ENCODE results near the gene RYR2. TPM values are rescaled to one million over a fixed set of nuclear protein-coding genes. Genes with fewer than 3 reads are reported as not detected.

The RYR2 gene
- total RNA-seq, 1 donor from 2014 or later = 5.4 TPM

GRCh38 chr1:237428809-237429208, 386.8 kb downstream of the RYR2 start:
- H3K36me3 Mint-ChIP-seq (ENCODE audit: low read depth, unreplicated experiment) = no peaks in the 10 kb centered on the region
- H3K4me3 Mint-ChIP-seq (ENCODE audit: unreplicated experiment) = no peak overlapping the region
- no peak for DNase-seq (ENCODE audit: low spot score)
- no peak for TF ChIP-seq CTCF (IDR thresholded peaks at IDR 0.05; ENCODE audit: unreplicated experiment)
- no peaks in the 10 kb centered on the region for H3K9me3 Mint-ChIP-seq (ENCODE audit: unreplicated experiment)
- H3K27ac Mint-ChIP-seq (ENCODE audit: unreplicated experiment) = no peak overlapping the region
- peaks cover 4% of the 10 kb centered on the region for H3K27me3 Mint-ChIP-seq (ENCODE audit: unreplicated experiment)
- H3K4me1 Mint-ChIP-seq (ENCODE audit: unreplicated experiment) = no peaks in the 10 kb centered on the region

DNA sequence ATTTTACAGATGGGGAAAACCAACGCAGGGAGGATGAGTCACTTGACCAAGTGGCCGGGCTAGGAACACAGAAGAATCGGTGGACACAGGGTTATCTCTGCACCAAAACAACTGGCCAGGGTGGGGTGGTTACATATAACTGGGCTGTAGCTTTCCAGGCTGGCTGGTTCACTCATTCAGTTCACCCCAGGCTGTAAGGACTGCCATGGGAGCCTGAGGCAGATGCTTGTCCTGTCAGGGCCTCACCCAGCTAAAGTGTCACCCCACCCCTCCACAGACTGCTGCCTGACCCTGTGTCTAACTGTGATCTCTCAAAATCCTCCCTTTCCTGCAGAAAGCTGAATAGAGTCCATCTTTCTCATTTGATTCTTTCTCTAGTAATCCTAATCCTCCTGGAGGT, 387.3 kb downstream of the RYR2 start:
- no peak for TF ChIP-seq CTCF (IDR thresholded peaks at IDR 0.05; ENCODE audit: unreplicated experiment)
- H3K4me3 Mint-ChIP-seq (ENCODE audit: unreplicated experiment) = no peak overlapping the region
- H3K36me3 Mint-ChIP-seq (ENCODE audit: low read depth, unreplicated experiment) = no peaks in the 10 kb centered on the region
- DNase-seq (ENCODE audit: low spot score) = no peak
- H3K4me1 Mint-ChIP-seq (ENCODE audit: unreplicated experiment) = no peaks in the 10 kb centered on the region
- H3K27me3 Mint-ChIP-seq (ENCODE audit: unreplicated experiment) = peaks cover 4% of the 10 kb centered on the region
- H3K9me3 Mint-ChIP-seq (ENCODE audit: unreplicated experiment) = no peaks in the 10 kb centered on the region
- H3K27ac Mint-ChIP-seq (ENCODE audit: unreplicated experiment) = no peak overlapping the region

GRCh38 chr1:237431448-237431847, 389.5 kb downstream of the RYR2 start:
- no peaks in the 10 kb centered on the region for H3K36me3 Mint-ChIP-seq (ENCODE audit: low read depth, unreplicated experiment)
- no peak overlapping the region for H3K27ac Mint-ChIP-seq (ENCODE audit: unreplicated experiment)
- TF ChIP-seq CTCF (IDR thresholded peaks at IDR 0.05; ENCODE audit: unreplicated experiment) = no peak
- no peaks in the 10 kb centered on the region for H3K9me3 Mint-ChIP-seq (ENCODE audit: unreplicated experiment)
- no peaks in the 10 kb centered on the region for H3K4me1 Mint-ChIP-seq (ENCODE audit: unreplicated experiment)
- DNase-seq (ENCODE audit: low spot score) = no peak
- peaks cover 7% of the 10 kb centered on the region for H3K27me3 Mint-ChIP-seq (ENCODE audit: unreplicated experiment)
- H3K4me3 Mint-ChIP-seq (ENCODE audit: unreplicated experiment) = no peak overlapping the region

GRCh38 chr1:237440346-237440745, 398.4 kb downstream of the RYR2 start:
- DNase-seq (ENCODE audit: low spot score) = no peak
- Mint-ChIP-seq H3K4me3 (ENCODE audit: unreplicated experiment) (no peak overlapping the region), H3K27ac (ENCODE audit: unreplicated experiment) (peak overlapping the region; percentile 6), H3K4me1 (ENCODE audit: unreplicated experiment) (peaks cover 5% of the 10 kb centered on the region), H3K36me3 (ENCODE audit: low read depth, unreplicated experiment) (no peaks in the 10 kb centered on the region), H3K9me3 (ENCODE audit: unreplicated experiment) (no peaks in the 10 kb centered on the region), H3K27me3 (ENCODE audit: unreplicated experiment) (peaks cover 5% of the 10 kb centered on the region)
- TF ChIP-seq CTCF (IDR thresholded peaks at IDR 0.05; ENCODE audit: unreplicated experiment) = no peak

GRCh38 chr1:237444120-237444790, 402.3 kb downstream of the RYR2 start:
- DNase-seq (ENCODE audit: low spot score) = no peak
- H3K4me3 Mint-ChIP-seq (ENCODE audit: unreplicated experiment) = no peak overlapping the region
- no peak for TF ChIP-seq CTCF (IDR thresholded peaks at IDR 0.05; ENCODE audit: unreplicated experiment)
- no peaks in the 10 kb centered on the region for H3K9me3 Mint-ChIP-seq (ENCODE audit: unreplicated experiment)
- H3K27ac Mint-ChIP-seq (ENCODE audit: unreplicated experiment) = no peak overlapping the region
- no peaks in the 10 kb centered on the region for H3K27me3 Mint-ChIP-seq (ENCODE audit: unreplicated experiment)
- peaks cover 5% of the 10 kb centered on the region for H3K4me1 Mint-ChIP-seq (ENCODE audit: unreplicated experiment)
- no peaks in the 10 kb centered on the region for H3K36me3 Mint-ChIP-seq (ENCODE audit: low read depth, unreplicated experiment)

Data from endothelial cell (in vitro differentiated cells).